Naive thymus-derived CD8-positive, alpha-beta T cell (primary cell): ENCODE measurements around the gene PRRC2C. TPM values are rescaled to one million over a fixed set of nuclear protein-coding genes. Genes with fewer than 3 reads are reported as not detected.
A peak's percentile ranks its signal among the peaks of the same experiment; 100 is the strongest.
"Not testable (repeated sequence)": the region's sequence is repeated elsewhere in the genome, so short reads cannot be mapped to it uniquely, and the experiment has no call there.

ENCODE experiments used
- ATAC-seq, 2 donors: fragments of 150-1000 bp; cut with Tn5 transposase in 1 of 2; sonication (Bioruptor Pico), chemical (Tn5 transposase) in 1 of 2; 1 replicate in 1 of 2; 2 replicates in 1 of 2; pipeline ENCODE4 v1.10.0; 2021; ENCODE audit warnings: mild to moderate bottlenecking in 2 of 2, moderate library complexity in 2 of 2
- POLR2A ChIA-PET: fragments of 350-600 bp; sonication (Branson Sonifier 250); formaldehyde crosslinking; loops from one replicate; lab custom pipeline; 2021; ENCODE audit warnings: antibody characterized with exemption; lab: Charles Lee
- DNase-seq, 10 donors: peaks; one replicate each; pipeline versions ENCODE4 v3.0.0 to v3.0.0-alpha.2; 2020 to 2022
- H3K27ac Mint-ChIP-seq, 10 donors: one replicate each; pipeline ENCODE4 v1.8.0; 2020 to 2022; ENCODE audit warnings: mild to moderate bottlenecking in 10 of 10, mixed read lengths in 10 of 10, moderate library complexity in 4 of 10, inconsistent platforms in 1 of 10
- H3K27me3 Mint-ChIP-seq, 5 donors: one replicate each; pipeline ENCODE4 v1.8.0; 2021 to 2022; ENCODE audit warnings: mixed read lengths in 5 of 5
- H3K36me3 Mint-ChIP-seq, 3 donors: one replicate each; pipeline ENCODE4 v1.8.0; 2020 to 2022; ENCODE audit warnings: mixed read lengths in 3 of 3, mild to moderate bottlenecking in 2 of 3, inconsistent platforms in 1 of 3
- H3K4me1 Mint-ChIP-seq, 4 donors: one replicate each; pipeline ENCODE4 v1.8.0; 2021 to 2022; ENCODE audit warnings: mixed read lengths in 4 of 4
- H3K4me3 Mint-ChIP-seq, 10 donors: one replicate each; pipeline ENCODE4 v1.8.0; 2020 to 2022; ENCODE audit warnings: mild to moderate bottlenecking in 10 of 10, mixed read lengths in 10 of 10, moderate library complexity in 6 of 10, inconsistent platforms in 1 of 10
- H3K9me3 Mint-ChIP-seq, 9 donors: one replicate each; pipeline ENCODE4 v1.8.0; 2020 to 2022; ENCODE audit warnings: mixed read lengths in 9 of 9, mild to moderate bottlenecking in 3 of 9, inconsistent platforms in 1 of 9, moderate library complexity in 1 of 9
- polyA plus RNA-seq, 3 donors: library from polyadenylated mRNA; unstranded; fragments of 300-500 nt; fragmentation: Illumina TruSeq; gene quantifications; one replicate each; pipeline ENCODE4 v1.2.3, GENCODE V29; 2021
- total RNA-seq, 8 experiments: library from RNA in 2 of 8; stranded (reverse) in 2 of 8; gene quantifications; one replicate each; pipeline ENCODE4 v1.2.3 and lab custom pipeline; 2021 to 2026

The PRRC2C gene
- total and polyA plus RNA-seq, 5 experiments from 2014 or later: 30.0 to 337 (median 82.8) TPM

DNA sequence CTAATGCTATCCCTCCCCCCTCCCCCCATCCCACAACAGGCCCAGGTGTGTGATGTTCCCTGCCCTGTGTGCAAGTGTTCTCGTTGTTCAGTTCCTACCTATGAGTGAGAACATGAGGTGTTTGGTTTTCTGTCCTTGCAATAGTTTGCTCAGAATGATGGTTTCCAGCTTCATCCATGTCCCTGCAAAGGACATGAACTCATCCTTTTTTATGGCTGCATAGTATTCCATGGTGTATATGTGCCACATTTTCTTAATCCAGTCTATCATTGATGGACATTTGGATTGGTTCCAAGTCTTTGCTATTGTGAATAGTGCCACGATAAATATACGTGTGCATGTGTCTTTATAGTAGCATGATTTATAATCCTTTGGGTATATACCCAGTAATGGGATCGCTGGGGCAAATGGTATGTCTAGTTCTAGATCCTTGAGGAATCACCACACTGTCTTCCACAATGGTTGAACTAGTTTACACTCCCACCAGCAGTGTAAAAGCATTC, 65.3 kb downstream of the PRRC2C start:
- H3K9me3 Mint-ChIP-seq, H3K27ac Mint-ChIP-seq, DNase-seq, ATAC-seq, H3K4me3 Mint-ChIP-seq, H3K27me3 Mint-ChIP-seq, POLR2A ChIA-PET: not testable (repeated sequence)
- Mint-ChIP-seq H3K36me3 (peaks cover 13 to 96% (median 62%) of the 10 kb centered on the region in 3 donors), H3K4me1 (peaks cover 26 to 41% (median 31%) of the 10 kb centered on the region in 4 donors)

DNA sequence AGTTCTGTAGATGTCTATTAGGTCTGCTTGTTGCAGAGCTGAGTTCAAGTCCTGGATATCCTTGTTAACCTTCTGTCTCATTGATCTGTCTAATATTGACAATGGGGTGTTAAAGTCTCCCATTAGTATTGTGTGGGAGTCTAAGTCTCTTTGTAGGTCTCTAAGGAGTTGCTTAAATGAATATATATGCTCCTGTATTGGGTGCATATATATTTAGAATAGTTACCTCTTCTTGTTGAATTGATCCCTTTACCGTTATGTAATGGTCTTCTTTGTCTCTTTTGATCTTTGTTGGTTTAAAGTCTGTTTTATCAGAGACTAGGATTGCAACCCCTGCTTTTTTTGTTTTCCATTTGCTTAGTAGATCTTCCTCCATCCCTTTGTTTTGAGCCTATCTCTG, 68.6 kb downstream of the PRRC2C start:
- H3K9me3 Mint-ChIP-seq, H3K4me3 Mint-ChIP-seq, H3K27me3 Mint-ChIP-seq, POLR2A ChIA-PET, DNase-seq, ATAC-seq: not testable (repeated sequence)
- H3K27ac Mint-ChIP-seq: peak overlapping the region in 8 of 10 donors; percentile 10 to 65 (median 44)
- peaks cover 18 to 99% (median 86%) of the 10 kb centered on the region in 3 donors for H3K36me3 Mint-ChIP-seq
- H3K4me1 Mint-ChIP-seq: peaks cover 26 to 48% (median 39%) of the 10 kb centered on the region in 4 donors

DNA sequence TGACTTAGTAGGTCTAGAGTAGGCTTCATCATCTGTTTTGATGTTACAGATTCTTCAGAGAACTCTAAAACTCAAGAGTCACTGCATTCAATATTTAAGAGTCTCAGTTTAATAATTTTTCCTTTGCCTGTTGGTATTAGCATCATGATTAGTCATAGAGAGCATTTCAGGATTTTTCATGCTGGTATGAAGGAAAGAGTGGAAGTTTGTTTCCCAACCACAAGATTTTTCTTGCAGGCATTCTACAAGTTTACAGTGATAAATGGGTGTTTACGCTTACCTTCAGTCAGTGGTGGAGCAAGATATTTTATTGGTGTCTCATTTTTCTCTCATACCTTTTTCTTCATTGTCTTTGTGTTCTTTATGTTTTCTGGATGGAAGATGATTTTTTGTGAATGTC, 78.3 kb downstream of the PRRC2C start:
- POLR2A ChIA-PET: no interaction called here
- no peak for DNase-seq
- no peak overlapping the region for H3K27ac Mint-ChIP-seq
- peaks cover 9 to 60% (median 41%) of the 10 kb centered on the region in 3 donors for H3K36me3 Mint-ChIP-seq
- no peaks in the 10 kb centered on the region for H3K27me3 Mint-ChIP-seq
- H3K9me3 Mint-ChIP-seq: no peaks in the 10 kb centered on the region
- ATAC-seq: no peak
- no peak overlapping the region for H3K4me3 Mint-ChIP-seq
- peaks cover 0 to 10% (median 3%) of the 10 kb centered on the region in 4 donors for H3K4me1 Mint-ChIP-seq

DNA sequence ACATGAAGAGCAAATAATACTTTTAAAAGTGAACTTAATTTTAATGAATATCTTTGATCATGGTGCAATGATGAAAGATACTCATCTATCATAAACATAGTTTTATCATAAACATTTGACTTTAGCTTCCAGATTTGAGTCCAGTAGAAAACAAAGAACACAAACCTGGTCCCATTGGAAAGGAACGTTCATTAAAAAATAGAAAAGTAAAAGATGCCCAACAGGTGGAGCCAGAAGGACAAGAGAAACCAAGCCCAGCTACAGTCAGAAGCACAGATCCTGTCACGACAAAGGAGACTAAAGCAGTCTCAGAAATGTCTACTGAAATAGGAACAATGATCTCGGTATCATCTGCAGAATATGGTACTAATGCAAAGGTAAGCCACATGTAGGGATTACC, 81.1 kb downstream of the PRRC2C start:
- H3K4me3 Mint-ChIP-seq: no peak overlapping the region
- H3K4me1 Mint-ChIP-seq: peaks cover 0 to 7% (median under 1%) of the 10 kb centered on the region in 4 donors
- H3K27me3 Mint-ChIP-seq: no peaks in the 10 kb centered on the region
- no peak overlapping the region for H3K27ac Mint-ChIP-seq
- no peak for ATAC-seq
- H3K36me3 Mint-ChIP-seq: peaks cover 0 to 58% (median 21%) of the 10 kb centered on the region in 3 donors
- H3K9me3 Mint-ChIP-seq: no peaks in the 10 kb centered on the region
- POLR2A ChIA-PET: no interaction called here
- no peak for DNase-seq

DNA sequence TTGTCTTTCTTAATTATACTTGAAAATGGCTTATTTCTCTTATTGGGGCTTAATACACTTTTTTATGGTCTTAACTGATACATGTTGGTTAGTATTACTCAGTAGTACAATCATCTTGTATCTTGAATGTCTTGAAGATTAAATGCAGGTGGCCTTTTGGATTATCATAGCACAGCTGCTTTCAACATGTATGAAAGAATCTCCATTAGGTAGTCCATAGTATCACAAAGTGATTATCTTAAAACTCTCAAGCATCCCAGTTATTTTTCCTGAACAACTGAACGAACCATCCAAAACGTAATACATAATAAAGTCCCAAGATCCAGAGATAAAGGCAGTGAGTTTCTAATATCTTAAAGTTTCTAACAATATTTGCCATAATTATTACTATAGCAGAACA, 85.0 kb downstream of the PRRC2C start:
- ATAC-seq (no peak), DNase-seq (no peak)
- POLR2A ChIA-PET: no interaction called here
- Mint-ChIP-seq H3K27ac (peak overlapping the region in 3 of 10 donors; percentile 17 to 68 (median 18)), H3K36me3 (peaks cover 0 to 81% (median 21%) of the 10 kb centered on the region in 3 donors), H3K27me3 (no peaks in the 10 kb centered on the region), H3K4me1 (peaks cover 0 to 10% (median 2%) of the 10 kb centered on the region in 4 donors), H3K4me3 (no peak overlapping the region), H3K9me3 (no peaks in the 10 kb centered on the region)

DNA sequence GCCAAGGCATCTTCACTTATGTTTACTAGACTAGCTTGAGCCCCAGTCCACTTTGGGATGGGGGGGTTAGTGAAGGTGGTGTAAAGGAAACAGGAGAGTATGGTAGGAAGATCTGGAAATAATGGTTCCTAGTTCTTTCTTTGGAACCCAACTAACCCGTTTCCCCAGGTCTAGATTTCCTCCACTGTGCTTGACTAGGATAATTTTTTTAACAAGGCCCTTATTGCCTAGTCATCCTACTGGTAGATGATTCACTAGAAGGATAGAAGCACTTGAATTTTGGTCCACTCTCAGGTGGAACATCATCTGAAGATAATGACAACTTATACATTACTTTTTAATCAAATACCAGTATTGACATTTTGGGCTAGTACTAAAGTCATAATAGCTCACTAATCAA, 90.8 kb downstream of the PRRC2C start:
- Mint-ChIP-seq H3K4me1 (peaks cover 0 to 13% (median 7%) of the 10 kb centered on the region in 4 donors), H3K27ac (peak overlapping the region in 4 of 10 donors; percentile 18 to 83 (median 32)), H3K36me3 (peaks cover 0 to 87% (median 20%) of the 10 kb centered on the region in 3 donors), H3K4me3 (no peak overlapping the region), H3K27me3 (no peaks in the 10 kb centered on the region), H3K9me3 (no peaks in the 10 kb centered on the region)
- no peak for ATAC-seq
- DNase-seq: no peak
- POLR2A ChIA-PET: no interaction called here

DNA sequence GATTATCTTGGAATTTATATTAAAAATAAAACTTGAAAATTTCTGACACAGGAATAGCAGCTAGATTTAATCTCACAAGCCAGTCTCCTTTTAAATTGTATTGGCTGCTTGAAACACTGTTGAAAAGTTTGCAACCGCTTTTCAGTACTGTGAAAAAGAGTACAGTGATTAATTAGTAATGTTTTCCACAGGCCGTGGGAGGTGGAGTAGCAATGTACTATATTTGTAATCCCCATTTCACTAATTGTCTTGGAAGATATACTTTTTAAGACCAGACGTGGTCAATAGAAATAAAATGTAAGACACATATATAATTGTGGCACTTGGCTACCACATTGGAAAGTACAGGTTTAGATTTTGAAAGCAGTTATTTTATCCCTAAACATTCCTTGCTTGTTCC, 95.9 kb downstream of the PRRC2C start:
- H3K9me3 Mint-ChIP-seq: no peaks in the 10 kb centered on the region
- H3K4me1 Mint-ChIP-seq: peaks cover 0 to 19% (median 7%) of the 10 kb centered on the region in 4 donors
- no peak overlapping the region for H3K4me3 Mint-ChIP-seq
- peak overlapping the region in 4 of 10 donors; percentile 18 to 60 (median 36) for H3K27ac Mint-ChIP-seq
- no peaks in the 10 kb centered on the region for H3K27me3 Mint-ChIP-seq
- ATAC-seq (no peak), DNase-seq (no peak)
- POLR2A ChIA-PET: no interaction called here
- peaks cover 0 to 90% (median 24%) of the 10 kb centered on the region in 3 donors for H3K36me3 Mint-ChIP-seq

DNA sequence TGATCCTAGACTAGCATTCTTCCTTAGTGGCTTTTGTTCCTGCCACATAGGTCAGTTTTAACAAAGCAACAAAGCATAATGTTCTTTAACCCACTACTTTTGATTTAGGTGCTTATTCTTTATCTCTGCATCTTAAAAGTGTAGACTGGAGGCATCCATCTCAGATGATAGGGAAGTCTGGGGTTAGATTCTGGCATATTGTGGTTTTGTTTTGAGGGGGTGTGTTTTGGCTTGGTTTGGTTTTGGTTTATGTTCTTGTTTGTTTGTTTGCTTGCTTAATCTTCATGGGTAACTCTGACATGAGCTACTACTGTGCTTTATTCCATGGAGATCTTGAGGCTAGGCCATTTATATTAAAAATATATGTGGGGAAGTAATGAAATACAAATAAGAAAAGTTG, 96.4 kb downstream of the PRRC2C start:
- Mint-ChIP-seq H3K4me1 (peaks cover 0 to 19% (median 7%) of the 10 kb centered on the region in 4 donors), H3K36me3 (peaks cover 0 to 90% (median 26%) of the 10 kb centered on the region in 3 donors), H3K27me3 (no peaks in the 10 kb centered on the region), H3K4me3 (no peak overlapping the region), H3K9me3 (no peaks in the 10 kb centered on the region), H3K27ac (peak overlapping the region in 7 of 10 donors; percentile 5 to 53 (median 19))
- ATAC-seq (no peak), DNase-seq (no peak)
- POLR2A ChIA-PET: no interaction called here

DNA sequence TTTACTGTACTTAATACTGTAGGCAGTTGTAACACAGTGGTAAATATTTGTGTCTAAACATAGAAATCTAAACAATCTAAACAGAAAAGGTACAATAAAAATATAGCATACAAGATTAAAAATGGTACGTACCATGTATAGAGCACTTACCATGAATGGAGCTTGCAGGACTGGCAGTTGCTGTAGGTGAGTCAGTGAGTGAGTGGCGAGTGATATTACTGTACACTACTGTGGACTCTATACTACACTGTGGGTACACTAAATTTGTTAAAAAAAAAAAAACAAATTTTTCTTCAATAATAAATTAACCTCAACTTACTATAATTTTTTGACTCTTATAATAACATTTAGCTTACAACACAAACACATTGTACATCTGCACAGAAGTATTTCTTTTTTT, 97.3 kb downstream of the PRRC2C start:
- POLR2A ChIA-PET: interaction anchor here (0.6 to 1.2 kb wide), 2 partner anchors 16 to 160 kb away, joined by 3 read pairs; no protein-coding TSS in a partner anchor

DNA sequence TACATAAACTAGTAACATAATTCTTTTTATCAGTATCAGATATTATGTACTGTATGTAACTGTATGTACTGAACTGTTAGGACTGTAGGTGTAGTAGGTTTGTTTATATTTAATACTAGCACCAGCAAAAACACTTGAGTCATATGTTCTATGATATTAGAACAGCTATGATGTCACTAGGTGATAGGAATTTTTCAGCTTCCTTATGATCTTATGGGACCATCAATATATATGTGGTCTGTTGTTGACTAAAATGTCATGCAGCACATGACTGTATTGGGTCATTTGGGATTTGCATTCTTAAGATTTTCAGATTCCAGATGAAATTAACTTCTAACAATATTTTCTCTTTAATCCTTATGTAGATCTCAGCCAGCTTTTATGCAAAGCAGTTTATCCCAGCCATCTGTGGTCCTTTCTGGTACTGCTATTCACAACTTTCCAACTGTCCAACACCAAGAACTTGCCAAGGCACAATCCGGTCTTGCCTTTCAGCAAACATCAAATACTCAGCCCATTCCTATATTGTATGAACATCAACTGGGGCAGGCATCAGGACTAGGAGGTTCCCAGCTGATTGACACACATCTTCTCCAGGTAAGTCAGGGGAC, 98.4 kb downstream of the PRRC2C start:
- Mint-ChIP-seq H3K27ac (peak overlapping the region in 5 of 10 donors; percentile 2 to 52 (median 17)), H3K4me3 (no peak overlapping the region), H3K4me1 (peaks cover 2 to 19% (median 6%) of the 10 kb centered on the region in 4 donors), H3K36me3 (peaks cover 0 to 89% (median 25%) of the 10 kb centered on the region in 3 donors), H3K27me3 (no peaks in the 10 kb centered on the region), H3K9me3 (no peaks in the 10 kb centered on the region)
- ATAC-seq (no peak), DNase-seq (no peak)
- POLR2A ChIA-PET: interaction anchor here (1.2 kb wide), 1 partner anchor 159 kb away, joined by 3 read pairs; no protein-coding TSS in a partner anchor

More for the DNA sequence above, 97.3 kb downstream of the PRRC2C start:
- Mint-ChIP-seq H3K36me3 (peaks cover 0 to 90% (median 25%) of the 10 kb centered on the region in 3 donors), H3K27ac (peak overlapping the region in 4 of 10 donors; percentile 5 to 52 (median 28)), H3K4me3 (no peak overlapping the region), H3K4me1 (peaks cover 2 to 19% (median 6%) of the 10 kb centered on the region in 4 donors), H3K9me3 (no peaks in the 10 kb centered on the region), H3K27me3 (no peaks in the 10 kb centered on the region)
- no peak for DNase-seq
- ATAC-seq: no peak

DNA sequence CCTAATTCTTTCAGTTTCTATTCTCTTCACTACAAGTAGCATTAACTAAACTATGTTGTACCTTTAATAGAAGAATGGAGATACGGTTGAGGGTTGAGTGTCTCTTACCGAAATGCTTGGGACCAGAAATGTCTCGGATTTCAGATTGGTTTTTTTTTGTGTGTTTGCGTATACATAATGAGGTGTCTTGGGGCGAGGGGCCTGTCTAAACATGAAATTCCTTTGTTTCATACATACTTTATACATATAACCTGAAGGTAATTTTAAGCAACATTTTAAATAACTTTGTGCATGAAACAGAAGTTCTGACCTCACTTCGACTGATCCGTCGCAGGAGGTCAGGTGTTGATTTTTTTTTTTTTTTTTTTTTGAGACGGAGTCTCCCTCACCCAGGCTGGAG, 100.4 kb downstream of the PRRC2C start:
- Mint-ChIP-seq H3K36me3 (peaks cover 0 to 90% (median 26%) of the 10 kb centered on the region in 3 donors), H3K9me3 (no peaks in the 10 kb centered on the region), H3K27me3 (no peaks in the 10 kb centered on the region), H3K27ac (peak overlapping the region in 1 of 10 donors; percentile 8), H3K4me1 (peaks cover 3 to 10% (median 4%) of the 10 kb centered on the region in 4 donors), H3K4me3 (no peak overlapping the region)
- DNase-seq: no peak
- no peak for ATAC-seq
- POLR2A ChIA-PET: interaction anchor here (0.6 kb wide), 2 partner anchors 28 to 191 kb away, joined by 3 to 6 read pairs; no protein-coding TSS in a partner anchor

DNA sequence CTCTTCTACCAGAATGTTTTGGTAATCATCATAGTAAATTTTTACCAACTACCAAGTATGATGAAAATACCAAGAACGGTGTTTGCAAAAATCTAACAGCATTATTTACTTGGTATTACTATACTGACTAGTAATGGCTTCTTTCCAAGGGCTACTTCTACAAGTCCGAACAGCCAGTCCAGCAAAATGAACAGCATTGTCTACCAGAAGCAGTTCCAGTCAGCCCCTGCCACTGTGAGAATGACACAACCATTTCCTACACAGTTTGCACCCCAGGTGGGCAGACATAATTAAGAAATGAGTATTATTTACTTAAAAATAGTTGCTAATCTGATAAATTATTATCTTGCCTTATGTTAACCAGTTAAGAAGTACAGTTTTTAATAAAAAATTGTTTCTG, 102.9 kb downstream of the PRRC2C start:
- no peak for DNase-seq
- POLR2A ChIA-PET: no interaction called here
- no peaks in the 10 kb centered on the region for H3K27me3 Mint-ChIP-seq
- ATAC-seq: no peak
- H3K4me3 Mint-ChIP-seq: no peak overlapping the region
- no peaks in the 10 kb centered on the region for H3K9me3 Mint-ChIP-seq
- H3K27ac Mint-ChIP-seq: peak overlapping the region in 4 of 10 donors; percentile 3 to 52 (median 32)
- peaks cover 0 to 4% (median 0%) of the 10 kb centered on the region in 4 donors for H3K4me1 Mint-ChIP-seq
- H3K36me3 Mint-ChIP-seq: peaks cover 0 to 93% (median 45%) of the 10 kb centered on the region in 3 donors

DNA sequence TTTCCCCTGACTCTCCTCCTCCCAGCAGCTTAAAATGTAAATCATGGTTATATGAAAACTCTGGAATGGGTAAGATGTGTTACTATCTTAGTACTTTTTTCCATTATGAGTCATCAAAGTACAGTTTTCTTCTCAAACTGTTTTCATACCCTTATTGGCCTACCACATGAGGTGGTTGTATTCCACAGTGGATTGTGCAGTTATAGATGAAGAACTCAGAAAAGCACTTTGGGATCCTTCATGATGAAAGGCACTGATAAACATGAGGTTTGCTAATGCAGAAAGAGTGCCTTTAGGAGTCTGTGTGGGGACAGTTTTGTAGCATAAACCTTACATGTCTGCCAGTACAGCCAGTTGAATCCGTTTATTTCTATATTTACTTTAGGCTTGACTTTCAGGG, 104.7 kb downstream of the PRRC2C start:
- peaks cover 0 to 4% (median 0%) of the 10 kb centered on the region in 4 donors for H3K4me1 Mint-ChIP-seq
- peaks cover 0 to 92% (median 46%) of the 10 kb centered on the region in 3 donors for H3K36me3 Mint-ChIP-seq
- no peaks in the 10 kb centered on the region for H3K9me3 Mint-ChIP-seq
- peak overlapping the region in 4 of 10 donors; percentile 19 to 68 (median 48) for H3K27ac Mint-ChIP-seq
- no peak overlapping the region for H3K4me3 Mint-ChIP-seq
- ATAC-seq: no peak
- DNase-seq: no peak
- H3K27me3 Mint-ChIP-seq: no peaks in the 10 kb centered on the region
- POLR2A ChIA-PET: no interaction called here
